Measurements from ENCODE around the gene FLCN. TPM values are rescaled to one million over a fixed set of nuclear protein-coding genes. Genes with fewer than 3 reads are reported as not detected.

The FLCN gene
- total RNA-seq, result 25.7 and 37.9 TPM in 2 replicates

GRCh38 chr17:17237026-17237799 is at the start of gene FLCN:
Gene FLCN, minus strand, starts transcription at chr17:17237168. Its CDS starts 9,031 bp downstream, at chr17:17228137.

GRCh38 chr17:17280613-17281549 is 43.9 kb upstream of the FLCN start, which contains the start of gene COPS3:
Gene COPS3, minus strand, starts transcription at chr17:17281246. Its CDS starts 60 bp downstream, at chr17:17281186.

GRCh38 chr17:17206124-17206912 is 30.6 kb downstream of the FLCN start, which contains the start of gene PLD6:
Gene PLD6, minus strand, starts transcription at chr17:17206333. Its CDS starts 47 bp downstream, at chr17:17206286.

Other genes with a start within 250 kb of the FLCN start
- 90.8 and 123 TPM in 2 replicates for gene MPRIP, start 194.7 kb downstream of the FLCN start, total RNA-seq
- 2.6 and 2.8 TPM in 2 replicates for gene PLD6, start 30.8 kb downstream of the FLCN start, total RNA-seq
- gene COPS3, start 44.1 kb upstream of the FLCN start, total RNA-seq, result 43.5 and 134 TPM in 2 replicates
- gene NT5M, start 66.2 kb upstream of the FLCN start, total RNA-seq, result 3.6 and 6.2 TPM in 2 replicates
- 12.2 and 16.9 TPM in 2 replicates for gene MED9, start 239.8 kb upstream of the FLCN start, total RNA-seq